ENCODE data around the gene TMEM127.

The TMEM127 gene

DNA sequence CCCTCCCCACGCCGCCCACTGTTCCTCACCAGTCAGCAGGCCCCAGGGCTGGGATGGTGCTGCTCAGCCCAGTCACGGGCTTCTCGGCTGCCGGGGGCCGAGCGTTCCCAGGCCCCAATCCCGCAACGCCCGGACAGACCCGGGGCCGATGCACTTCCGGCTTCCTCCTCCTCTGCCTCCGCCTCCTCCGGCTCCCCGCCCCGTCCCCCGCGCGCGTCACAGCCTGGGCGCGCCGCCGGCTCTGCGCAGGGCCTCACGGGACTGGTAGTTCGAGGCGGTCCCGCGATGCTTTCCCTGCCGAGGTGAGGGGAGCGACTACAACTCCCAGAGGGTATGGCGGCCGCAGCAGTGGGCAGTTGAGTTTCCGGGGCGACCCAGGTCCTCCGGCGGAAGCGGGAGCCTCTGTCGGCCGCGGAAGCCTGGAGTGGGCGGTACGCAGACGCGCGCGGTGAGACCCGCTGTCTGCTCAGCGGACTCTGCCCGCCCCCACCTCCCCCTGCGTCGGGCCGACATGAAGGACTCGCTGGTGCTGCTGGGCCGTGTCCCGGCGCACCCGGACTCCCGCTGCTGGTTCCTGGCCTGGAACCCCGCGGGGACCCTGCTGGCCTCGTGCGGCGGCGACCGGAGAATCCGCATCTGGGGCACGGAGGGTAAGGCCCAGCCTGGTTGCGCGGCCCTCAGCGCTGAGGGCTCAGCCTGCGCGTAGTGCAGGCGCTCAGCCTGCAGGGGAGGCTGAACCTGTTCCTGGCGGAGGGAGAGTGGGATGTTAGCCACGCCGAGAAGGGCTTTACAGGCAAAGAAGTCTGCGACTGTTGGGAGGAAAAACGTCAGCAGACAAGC lies at the start of gene TMEM127, which contains the start of gene CIAO1:
TSS of gene TMEM127 (minus strand) at position 158 of the 840 bp plus-strand sequence. CDS start 616 bp downstream, outside the sequence.
TSS of gene CIAO1 (plus strand) at position 386 of the 840 bp plus-strand sequence. CDS start at position 512, 126 bp downstream.
- ChIA-PET CTCF (interaction anchor here (0.7 to 4.4 kb wide), 6 partner anchors 28 to 244 kb away, joined by 3 to 51 read pairs (median 4); partner anchors contain the start of gene ASTL), POLR2A (interaction anchor here (0.7 to 1.0 kb wide), 2 partner anchors 39 to 291 kb away, joined by 3 read pairs; partner anchors contain the start of gene SNRNP200)

GRCh38 chr2:96315005-96315399 lies 49.2 kb upstream of the TMEM127 start:
- DNase-seq (ENCODE audit: low read depth, low spot score) = no peak
- TF ChIP-seq, protein P1, sequence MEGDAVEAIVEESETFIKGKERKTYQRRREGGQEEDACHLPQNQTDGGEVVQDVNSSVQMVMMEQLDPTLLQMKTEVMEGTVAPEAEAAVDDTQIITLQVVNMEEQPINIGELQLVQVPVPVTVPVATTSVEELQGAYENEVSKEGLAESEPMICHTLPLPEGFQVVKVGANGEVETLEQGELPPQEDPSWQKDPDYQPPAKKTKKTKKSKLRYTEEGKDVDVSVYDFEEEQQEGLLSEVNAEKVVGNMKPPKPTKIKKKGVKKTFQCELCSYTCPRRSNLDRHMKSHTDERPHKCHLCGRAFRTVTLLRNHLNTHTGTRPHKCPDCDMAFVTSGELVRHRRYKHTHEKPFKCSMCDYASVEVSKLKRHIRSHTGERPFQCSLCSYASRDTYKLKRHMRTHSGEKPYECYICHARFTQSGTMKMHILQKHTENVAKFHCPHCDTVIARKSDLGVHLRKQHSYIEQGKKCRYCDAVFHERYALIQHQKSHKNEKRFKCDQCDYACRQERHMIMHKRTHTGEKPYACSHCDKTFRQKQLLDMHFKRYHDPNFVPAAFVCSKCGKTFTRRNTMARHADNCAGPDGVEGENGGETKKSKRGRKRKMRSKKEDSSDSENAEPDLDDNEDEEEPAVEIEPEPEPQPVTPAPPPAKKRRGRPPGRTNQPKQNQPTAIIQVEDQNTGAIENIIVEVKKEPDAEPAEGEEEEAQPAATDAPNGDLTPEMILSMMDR (IDR thresholded peaks at IDR 0.05; ENCODE audit: insufficient read depth, low read length, missing control alignments) = no peak
- ChIA-PET POLR2A (no interaction called here), CTCF (interaction anchor here (0.9 to 1.8 kb wide), 2 partner anchors 9 to 196 kb away, joined by 3 to 6 read pairs; no protein-coding TSS in a partner anchor)
- no peak overlapping the region for H3K4me3 ChIP-seq (ENCODE audit: low read depth, low read length)

More for the DNA sequence above, at the start of gene TMEM127, which contains the start of gene CIAO1:
- peak within 1 kb of the TSS; percentile 93 for H3K4me3 ChIP-seq (ENCODE audit: low read depth, low read length)
- TF ChIP-seq, protein P1 (IDR thresholded peaks at IDR 0.05; ENCODE audit: insufficient read depth, low read length, missing control alignments) = peak; percentile 48
- peak; percentile 68 for DNase-seq (ENCODE audit: low read depth, low spot score)

GRCh38 chr2:96308248-96308647 lies 42.5 kb upstream of the TMEM127 start:
- no peak for DNase-seq (ENCODE audit: low read depth, low spot score)
- CTCF ChIA-PET = interaction anchor here (4.3 kb wide), 1 partner anchor 202 kb away, joined by 18 read pairs; no protein-coding TSS in a partner anchor

DNA sequence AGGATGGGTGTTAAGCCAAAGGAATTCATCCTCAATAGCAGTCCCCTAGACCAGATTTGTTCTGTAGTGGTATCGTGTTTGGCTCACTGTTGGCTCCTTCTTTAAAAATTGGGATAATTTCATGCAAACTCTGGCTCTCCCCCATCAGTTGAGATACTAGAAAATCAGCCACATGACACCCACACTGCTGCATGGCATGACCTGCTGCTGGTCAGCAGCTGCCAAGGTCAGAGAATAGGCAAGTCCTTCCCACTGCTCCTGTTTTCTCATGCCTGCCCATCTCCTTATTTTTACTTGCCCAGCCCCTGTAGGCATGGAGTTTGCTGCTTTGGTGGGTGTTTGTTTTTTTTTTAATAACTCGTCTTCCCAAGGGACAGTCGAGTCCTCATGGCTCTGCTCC lies 40.6 kb upstream of the TMEM127 start:
- no peak for DNase-seq (ENCODE audit: low read depth, low spot score)
- TF ChIP-seq, protein P1 (IDR thresholded peaks at IDR 0.05; ENCODE audit: insufficient read depth, low read length, missing control alignments) = no peak
- peak overlapping the region; percentile 99 for H3K4me3 ChIP-seq (ENCODE audit: low read depth, low read length)
- CTCF ChIA-PET = interaction anchor here (0.9 to 4.3 kb wide), 3 partner anchors 10 to 204 kb away, joined by 3 to 18 read pairs (median 6); no protein-coding TSS in a partner anchor
- POLR2A ChIA-PET = no interaction called here

More at GRCh38 chr2:96308248-96308647, 42.5 kb upstream of the TMEM127 start:
- POLR2A ChIA-PET = no interaction called here
- H3K4me3 ChIP-seq (ENCODE audit: low read depth, low read length) = no peak overlapping the region
- TF ChIP-seq, protein P1 (IDR thresholded peaks at IDR 0.05; ENCODE audit: insufficient read depth, low read length, missing control alignments) = no peak

DNA sequence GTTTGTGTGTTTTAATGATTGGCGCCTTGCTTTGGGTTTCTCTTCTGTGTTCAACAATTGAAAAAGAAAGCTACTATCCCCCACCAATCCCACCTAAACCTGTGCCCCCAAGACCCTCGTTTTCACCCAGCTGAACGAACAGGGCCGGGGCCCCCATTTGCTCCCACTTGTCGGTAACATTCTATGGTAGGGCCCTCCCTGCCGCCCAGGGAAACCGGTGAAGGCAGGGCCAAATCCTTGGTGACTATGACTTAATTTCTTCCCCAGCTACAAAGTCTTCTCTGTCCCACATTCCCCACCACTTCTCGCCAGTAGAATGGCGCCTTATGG lies 40.1 kb upstream of the TMEM127 start:
- peak overlapping the region; percentile 99 for H3K4me3 ChIP-seq (ENCODE audit: low read depth, low read length)
- ChIA-PET CTCF (interaction anchor here (0.9 to 4.3 kb wide), 3 partner anchors 9 to 204 kb away, joined by 3 to 18 read pairs (median 6); no protein-coding TSS in a partner anchor), POLR2A (no interaction called here)
- DNase-seq (ENCODE audit: low read depth, low spot score) = no peak
- TF ChIP-seq, protein P1 (IDR thresholded peaks at IDR 0.05; ENCODE audit: insufficient read depth, low read length, missing control alignments) = no peak
